DMS 273 (cell line): ENCODE data around the gene KRT36.

Experiments used
- DNase-seq: peaks from one replicate; lab custom pipeline; 2025; ENCODE audit not compliant: unreplicated experiment; lab: John Stamatoyannopoulos, UW

The KRT36 gene

DNA sequence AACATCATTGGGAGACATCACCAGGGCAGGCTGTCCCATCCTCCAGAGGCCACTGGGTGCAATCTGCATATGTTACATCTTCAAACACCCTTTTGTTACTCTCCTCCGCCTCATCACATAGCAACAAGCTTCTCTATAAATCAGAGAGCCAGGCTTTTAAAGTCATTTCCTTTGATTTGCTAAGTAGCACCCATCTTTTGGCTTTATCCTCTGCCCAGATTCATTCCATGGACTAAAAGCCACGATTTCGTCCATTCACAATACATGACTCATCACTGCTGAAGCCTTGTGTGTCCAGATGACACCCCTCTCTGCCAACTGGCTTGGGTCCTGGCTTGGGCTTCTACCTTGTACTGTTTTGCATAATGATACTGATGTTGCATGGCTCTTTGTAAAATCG is 47.0 kb downstream of the KRT36 start:
- DNase-seq, result no peak

DNA sequence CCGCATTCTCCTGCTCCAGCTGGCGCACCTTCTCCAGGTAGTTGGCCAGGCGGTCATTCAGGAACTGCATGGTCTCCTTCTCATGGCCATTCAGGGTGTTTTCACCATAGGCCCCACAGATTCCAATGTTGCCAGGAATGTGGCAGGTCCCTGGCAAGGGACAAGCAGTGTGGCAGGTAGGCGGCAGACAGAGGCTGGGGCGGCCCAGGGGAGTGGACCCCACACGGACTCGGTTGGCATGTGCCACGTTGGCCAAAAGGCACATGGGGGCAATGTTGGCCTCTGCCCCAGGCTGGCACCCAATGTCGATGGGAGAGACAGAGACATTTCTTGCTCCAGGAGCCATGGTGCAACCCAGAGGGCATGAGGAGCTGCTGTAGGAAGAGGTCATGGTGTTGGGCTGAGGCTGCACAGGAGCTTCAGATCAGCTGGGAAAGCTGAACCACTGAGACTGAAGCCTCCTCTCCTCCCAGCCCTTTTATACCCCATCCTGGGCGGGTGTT is 49.1 kb downstream of the KRT36 start, which contains the start of gene KRT38:
Gene KRT38 (minus strand): TSS at position 453 of the 503 bp plus-strand sequence. CDS start 62 bp downstream, at position 391.
- no peak for DNase-seq

DNA sequence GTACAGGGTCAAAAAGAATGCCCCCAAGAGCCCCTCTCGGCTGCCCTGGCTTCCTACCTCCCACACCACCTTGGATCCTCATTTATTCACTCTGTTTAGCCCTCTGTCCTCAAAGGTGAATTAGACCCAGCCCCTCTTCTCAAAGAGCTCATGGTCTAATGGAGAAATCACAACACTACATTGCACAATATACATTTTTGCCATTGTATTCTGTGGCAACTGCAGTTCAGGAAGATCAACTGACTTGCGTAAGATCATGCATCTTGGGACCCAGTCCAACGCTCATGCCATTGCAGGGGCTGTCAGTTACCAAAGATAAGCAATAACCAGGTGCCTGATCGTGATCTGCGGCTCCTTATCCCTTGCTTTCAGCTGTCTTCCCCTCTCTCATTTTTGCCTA is 50.3 kb downstream of the KRT36 start:
- DNase-seq, result no peak

DNA sequence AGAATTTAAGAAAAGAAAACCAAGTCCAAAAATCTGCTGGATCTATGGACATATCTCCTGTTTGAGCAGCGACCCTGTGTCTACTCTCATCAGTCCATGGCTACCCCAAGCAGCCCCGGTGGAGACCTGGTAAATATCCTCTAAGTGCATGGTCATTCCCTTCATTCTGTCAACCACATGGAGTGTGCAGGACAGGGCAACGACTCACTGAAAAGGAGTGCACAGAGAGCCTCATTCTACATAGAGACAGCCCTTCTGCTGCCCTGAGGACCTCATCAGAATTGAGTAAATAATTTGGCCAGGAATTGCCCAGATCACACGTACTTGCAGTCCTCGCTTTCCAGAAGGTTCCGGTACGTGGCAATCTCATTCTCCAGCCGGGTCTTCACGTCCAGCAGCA is 51.9 kb downstream of the KRT36 start:
- DNase-seq, result no peak

DNA sequence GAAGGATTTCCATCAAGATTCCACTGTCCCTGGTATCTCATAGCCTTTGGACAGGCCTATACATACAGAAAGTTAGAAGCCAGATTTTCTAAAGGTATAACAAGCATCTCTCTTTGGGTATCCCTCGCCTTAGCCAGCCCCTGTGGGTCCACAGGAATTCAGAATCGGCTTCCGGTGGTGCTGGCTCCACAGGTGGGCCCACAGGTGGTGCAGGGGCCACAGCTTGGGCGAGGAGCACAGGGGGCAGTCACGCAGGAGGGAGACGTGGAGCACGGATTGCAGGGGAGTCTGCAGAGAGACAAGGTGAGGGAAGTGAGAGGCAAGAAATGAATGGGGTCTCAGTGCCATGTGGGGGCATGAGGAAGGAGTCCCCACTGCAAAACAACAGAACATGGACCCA is 52.5 kb downstream of the KRT36 start:
- no peak for DNase-seq
